ENCODE data around the gene SNX6.
"Not testable (repeated sequence)": the region's sequence is repeated elsewhere in the genome, so short reads cannot be mapped to it uniquely, and the experiment has no call there.

- TF ChIP-seq CTCF (IDR thresholded peaks at IDR 0.05; ENCODE audit: poor library complexity); EZH2 (IDR thresholded peaks at IDR 0.05; ENCODE audit: borderline replicate concordance); EZH2phosphoT487 (IDR thresholded peaks at IDR 0.05; ENCODE audit: low read depth, severe bottlenecking, unreplicated experiment): not testable (repeated sequence)
Observed at GRCh38 chr14:34650006-34650405, 20.1 kb upstream of the SNX6 start.
